ENCODE results near the gene KCNG2.

DNA sequence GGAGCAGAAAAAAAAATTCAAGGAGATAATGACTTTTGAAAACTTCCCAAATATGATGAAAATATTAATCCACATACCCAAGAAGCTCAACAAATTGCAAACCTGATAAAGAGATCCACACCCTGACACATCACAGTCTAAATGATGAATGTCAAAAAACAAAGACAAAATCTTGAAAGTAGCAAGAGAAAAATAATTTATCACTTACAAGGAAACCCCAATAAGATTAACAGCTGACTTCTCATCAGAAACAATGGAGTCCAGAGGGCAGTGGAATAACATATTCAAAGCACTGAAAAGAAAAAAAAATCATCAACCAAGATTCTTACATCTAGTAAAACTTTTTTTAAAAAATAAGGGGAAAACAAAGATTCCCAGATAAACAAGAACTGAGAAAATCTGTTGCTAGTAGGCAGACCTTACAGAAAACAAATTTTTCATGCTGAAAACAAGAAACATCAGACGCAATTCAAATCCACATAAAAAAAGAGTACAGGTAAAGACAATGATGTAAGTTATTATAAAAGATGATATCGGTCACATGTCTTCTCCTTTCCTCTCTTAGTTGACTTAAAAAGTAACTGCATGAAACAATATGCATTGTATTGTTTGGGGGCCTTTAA lies 132.4 kb downstream of the KCNG2 start:
- TF ChIP-seq, protein P1, sequence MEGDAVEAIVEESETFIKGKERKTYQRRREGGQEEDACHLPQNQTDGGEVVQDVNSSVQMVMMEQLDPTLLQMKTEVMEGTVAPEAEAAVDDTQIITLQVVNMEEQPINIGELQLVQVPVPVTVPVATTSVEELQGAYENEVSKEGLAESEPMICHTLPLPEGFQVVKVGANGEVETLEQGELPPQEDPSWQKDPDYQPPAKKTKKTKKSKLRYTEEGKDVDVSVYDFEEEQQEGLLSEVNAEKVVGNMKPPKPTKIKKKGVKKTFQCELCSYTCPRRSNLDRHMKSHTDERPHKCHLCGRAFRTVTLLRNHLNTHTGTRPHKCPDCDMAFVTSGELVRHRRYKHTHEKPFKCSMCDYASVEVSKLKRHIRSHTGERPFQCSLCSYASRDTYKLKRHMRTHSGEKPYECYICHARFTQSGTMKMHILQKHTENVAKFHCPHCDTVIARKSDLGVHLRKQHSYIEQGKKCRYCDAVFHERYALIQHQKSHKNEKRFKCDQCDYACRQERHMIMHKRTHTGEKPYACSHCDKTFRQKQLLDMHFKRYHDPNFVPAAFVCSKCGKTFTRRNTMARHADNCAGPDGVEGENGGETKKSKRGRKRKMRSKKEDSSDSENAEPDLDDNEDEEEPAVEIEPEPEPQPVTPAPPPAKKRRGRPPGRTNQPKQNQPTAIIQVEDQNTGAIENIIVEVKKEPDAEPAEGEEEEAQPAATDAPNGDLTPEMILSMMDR (IDR thresholded peaks at IDR 0.05), result no peak
- TF ChIP-seq POLR2A (IDR thresholded peaks at IDR 0.05) (no peak), POLR2AphosphoS5 (IDR thresholded peaks at IDR 0.05) (no peak)

Measured in transverse colon (tissue), 4 donors.